Measurements from ENCODE around the gene ITPR2.

The ITPR2 gene

DNA sequence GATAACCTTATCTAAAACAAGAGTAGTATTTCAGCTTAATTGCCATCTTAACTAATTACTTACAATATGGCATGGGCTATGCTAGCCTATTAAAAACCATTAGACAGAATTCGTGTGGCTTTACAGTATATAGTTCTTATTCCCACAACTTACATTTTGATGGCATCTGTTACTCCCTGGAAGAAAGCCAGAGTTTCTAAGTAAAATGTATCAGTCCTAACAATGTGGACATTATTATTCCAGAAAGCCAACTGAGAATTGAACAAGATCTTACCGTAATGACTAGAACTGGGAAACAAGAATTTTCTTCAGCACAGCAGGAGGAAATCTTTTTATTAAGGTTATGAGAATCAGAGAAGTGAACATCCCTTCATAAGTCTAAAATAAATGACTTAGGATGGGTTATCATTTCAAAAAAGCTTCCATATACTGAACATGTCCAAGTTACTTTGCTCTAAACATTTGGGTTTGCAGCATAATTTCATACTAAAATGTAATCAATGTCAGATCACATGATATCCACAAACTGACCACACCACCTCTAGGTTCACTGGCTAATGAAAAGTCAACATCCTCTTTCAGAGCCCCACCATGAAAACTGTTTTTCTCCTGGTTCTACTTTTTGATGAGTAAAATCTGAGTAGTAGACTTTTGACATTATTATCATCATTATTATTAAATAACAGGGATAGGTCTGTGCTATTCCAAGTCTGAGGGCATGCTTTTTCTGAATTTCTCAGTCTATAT is 457.9 kb downstream of the ITPR2 start:
- no peak for FAIRE-seq

DNA sequence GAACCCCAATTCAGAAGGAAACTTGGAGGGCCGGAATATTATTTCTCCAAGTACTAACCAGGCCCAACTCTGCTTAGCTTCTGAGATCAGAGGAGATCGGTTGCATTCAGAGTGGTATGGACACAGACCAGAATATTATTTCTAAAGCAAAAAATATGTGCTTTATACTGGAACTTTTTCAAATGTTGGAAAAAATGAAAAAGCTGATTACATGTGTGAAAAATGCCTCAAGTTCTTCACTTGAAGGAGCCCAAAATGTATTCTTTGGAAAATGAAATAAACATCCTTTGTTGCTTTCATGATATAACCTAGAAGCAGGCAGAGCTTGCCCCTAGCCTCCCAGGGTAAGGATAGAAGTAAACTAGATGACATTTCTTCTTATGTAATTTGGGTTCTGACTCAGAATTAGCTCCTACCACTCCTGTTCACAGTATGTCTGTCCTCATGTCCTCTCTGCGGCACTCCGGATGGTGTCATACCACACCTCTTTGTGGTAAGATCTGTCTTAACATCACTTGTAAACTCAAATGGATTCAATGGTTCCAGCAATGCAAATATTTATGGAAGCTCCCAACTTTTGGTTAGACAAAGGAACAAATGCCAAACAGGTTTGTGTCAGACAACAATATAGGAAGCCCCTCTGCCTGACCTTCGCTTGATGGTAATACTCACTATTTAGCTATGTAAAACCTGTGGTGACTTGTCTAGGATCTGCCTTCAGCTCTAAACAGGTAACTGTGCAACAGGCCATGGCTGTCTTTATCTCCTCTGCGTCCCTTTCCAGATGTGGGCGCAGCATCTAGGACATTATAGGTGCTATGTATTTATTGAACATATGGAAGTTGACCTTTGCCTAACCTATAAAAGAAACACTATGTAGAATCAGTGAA is 459.1 kb downstream of the ITPR2 start:
- FAIRE-seq, result no peak

DNA sequence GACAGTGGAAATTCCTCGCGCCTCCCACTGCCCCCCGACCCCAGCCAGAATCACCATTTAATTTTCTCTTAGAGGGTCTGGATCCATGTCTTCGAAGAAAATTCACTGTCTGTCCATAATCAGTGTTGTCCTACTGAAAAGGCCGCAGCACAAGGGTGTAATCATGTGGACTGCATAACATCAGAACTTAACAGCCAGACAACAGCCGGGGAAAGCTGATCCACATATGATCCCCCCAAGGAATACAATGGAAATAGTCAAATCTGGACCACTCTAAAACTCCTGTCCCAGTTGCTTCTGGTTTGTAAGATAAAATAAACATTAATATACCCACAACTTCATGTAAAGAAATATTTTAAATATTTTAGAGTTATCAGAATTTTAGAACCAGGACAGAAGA is 460.1 kb downstream of the ITPR2 start:
- FAIRE-seq, result no peak

DNA sequence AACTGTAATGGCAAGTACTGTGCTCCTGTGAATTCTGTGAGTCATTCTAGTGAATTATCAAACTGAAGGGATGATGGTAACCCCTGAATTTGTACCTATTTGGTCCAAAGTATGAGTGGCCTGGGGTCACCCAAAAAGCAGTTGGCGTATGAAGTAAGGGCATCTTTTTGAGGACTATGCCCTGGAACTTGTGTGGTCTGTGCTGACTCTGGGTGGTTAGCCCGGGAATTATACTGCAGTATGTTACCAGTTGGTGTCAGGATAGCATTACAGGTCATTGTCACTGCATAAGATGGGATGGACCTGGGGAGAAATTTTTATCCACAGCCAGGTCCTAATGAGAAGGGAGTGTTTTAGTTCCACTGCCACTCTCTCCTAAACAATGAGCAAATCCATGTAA is 462.9 kb downstream of the ITPR2 start:
- no peak for FAIRE-seq

DNA sequence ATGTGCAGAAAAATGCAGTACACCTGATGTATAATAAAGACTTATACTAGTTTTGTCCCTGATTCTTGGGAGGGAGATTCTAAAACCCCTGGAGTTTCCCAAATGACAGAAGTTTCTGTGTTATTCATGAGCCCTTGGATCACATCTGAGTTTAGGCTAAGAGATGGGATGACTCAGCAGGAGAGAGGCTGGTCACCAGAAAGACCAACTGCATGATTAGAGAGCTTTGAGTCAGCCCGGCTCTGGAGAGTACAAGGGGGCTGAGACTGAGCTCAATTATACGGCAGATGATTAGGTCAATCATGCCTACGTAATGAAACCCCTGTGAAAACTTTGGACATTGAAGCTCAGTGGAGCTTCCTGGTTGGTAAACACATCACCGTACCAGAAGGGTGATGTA is 463.4 kb downstream of the ITPR2 start:
- no peak for FAIRE-seq

DNA sequence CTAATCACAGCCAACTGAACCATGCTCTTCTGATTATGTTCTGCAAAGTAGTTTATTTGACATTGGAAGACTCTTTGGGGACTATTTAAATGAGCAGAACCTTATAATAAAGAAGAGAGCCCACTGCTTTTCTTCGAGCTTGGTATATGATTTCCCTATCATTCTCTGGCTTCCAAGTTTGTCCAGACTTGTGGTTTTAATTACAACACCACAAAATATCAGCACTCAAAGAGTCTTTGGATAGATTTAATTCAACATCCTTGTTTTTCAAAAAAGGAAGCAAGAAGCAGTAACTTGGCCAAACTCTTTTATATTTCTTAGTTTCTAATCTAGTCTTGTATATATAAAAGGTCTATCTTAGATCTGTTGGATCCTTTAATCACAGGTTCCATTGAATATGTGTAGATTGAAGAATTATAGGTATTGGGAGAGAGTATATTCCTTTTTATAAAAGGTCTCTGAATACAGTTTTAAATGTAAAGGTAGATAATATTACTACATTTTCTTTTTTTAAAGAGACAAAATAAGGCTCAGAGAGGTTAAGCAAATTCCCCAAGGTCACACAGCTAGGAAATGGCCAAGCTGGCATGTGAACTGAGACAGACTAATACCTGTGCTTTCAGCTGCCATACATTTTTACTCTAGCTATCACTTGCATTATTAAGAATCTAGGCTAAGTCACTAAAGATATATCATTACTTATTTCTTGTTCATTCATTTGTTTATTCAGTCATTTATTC is 464.8 kb downstream of the ITPR2 start:
- FAIRE-seq, result no peak

DNA sequence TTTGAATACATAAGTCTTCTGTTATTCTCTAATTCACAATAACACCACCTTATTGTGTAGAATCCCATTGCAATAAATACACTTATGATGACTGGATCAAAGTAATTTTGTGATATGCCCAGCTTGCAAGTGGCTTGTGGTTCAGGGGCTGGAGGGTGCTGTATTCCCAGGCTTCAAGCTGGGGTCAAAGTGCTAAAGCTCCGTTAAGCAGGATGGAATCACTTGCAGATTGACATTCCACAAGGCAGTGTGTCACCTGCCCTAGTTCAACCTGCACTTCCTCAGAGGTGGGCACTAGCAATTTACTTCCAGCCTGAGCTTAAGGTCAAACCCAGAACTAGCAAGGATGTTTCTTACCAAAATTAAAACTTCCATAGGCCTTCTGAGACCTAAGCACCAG is 471.0 kb downstream of the ITPR2 start:
- no peak for FAIRE-seq

DNA sequence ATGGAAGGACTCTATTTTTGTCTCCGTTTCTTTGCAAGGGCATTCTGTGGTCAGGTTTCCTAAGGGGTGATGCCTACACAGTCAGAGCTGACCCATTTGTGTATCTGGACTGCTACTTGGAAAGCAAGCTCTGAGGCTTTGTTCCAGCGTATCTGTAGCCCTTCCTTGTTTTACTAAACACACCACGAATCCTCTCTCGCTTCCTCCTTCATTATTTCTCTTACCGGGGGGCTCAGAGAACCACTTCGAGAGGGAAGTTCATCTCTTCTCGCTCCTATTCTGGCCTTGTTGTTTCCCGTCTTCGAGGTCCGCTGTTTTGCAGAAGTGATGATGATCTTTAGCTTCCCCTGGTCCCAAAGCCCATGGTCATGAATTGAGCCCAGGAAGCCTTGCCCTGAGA is 472.9 kb downstream of the ITPR2 start:
- no peak for FAIRE-seq

DNA sequence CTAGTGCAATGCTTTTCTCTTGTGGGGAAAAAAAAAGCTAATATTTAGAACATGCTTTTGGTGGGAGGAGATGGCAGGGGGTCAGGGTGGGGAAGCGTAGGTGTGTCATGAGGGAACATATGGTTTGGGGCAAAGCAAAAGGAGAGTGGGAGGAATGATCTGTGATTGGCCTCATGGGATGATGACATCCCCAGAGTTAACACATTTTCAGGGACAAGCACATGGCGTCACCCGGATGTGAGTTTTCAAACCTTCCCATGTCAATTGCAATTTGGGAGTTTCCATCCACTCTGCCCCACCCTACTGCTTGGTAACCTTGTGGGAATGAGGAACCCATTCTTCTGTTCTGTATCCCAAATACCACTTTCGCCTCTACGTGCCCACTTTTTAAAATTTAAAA is 473.4 kb downstream of the ITPR2 start:
- FAIRE-seq, result no peak

DNA sequence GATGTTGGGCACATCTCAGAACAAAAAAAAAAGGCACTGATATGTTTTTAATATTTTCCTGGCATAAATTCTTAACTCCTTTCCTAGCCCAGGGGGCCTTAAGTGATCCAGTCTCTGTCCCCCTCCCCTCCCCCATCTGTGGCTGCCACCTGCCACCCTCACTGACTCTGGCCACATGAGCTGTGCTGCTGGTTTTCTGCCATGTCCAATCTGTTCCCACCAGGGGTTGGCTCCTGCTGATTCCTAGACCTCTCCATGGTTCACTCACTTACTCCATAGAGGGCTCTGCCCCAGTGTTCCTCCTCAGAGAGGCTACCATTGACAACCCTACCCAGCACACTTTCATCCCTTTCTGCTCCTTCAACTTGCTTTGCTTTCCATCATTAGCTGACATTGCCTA is 474.3 kb downstream of the ITPR2 start:
- no peak for FAIRE-seq

DNA sequence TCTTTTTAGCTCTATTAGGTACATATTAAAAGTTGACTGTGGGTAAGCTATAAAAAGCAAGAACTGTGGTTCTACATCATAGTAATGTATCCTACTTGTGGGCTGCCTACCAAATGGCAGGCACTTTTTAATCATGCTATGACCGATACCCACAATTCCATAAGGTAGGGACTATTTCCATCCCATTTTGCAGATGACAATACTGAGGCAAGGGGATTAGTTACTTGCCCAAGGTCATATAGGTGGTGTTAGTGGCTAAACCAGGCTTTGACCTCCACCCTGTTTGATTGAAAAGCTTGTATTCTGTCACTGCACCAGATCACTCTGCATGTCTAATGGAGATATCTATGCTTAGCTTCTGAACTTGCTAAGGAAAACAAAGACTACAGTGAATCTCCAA is 485.7 kb downstream of the ITPR2 start:
- no peak for FAIRE-seq

DNA sequence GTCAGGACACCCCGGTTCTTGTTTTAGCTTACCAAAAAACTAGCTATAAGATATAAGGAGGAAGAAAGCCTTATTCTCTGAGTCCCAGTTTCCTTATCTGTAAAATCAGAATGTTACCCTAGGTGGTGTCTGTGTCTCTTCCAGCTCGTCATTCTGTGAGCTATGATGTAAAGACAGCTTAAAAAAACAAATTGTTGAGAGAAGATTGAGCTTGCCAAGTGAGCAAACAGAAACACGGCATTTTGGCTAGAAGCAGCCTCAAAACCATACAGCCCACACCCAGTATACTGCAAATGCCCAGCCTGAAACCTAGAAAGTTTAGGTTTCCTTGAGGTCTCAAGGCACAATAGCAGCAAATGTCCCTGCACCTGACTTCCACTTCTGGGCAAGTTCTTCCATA is 486.3 kb downstream of the ITPR2 start:
- no peak for FAIRE-seq

DNA sequence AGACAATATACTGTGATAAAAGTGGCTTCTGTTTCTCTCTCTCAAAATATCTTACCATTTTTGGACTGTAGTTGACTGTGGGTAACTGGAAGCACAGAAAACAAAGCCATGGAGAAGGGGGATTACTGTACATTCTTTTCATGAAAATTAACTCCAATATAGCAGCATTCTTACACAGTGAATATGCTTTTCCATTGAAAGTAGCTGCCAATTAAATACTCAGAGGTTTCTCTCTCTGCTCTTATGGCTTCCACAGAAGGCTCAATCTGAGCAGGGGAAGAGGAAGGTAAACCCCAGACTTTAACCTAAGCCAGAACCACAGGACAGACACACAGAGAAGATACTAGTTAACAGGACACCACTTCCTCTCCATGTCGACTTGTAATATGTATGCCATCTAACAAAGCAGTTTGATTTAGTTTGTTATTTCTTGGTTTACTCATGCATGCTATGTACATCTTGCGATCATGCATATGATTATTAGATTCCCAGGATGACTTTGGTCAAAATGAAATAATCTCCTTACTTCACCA is 487.5 kb downstream of the ITPR2 start:
- no peak for FAIRE-seq

DNA sequence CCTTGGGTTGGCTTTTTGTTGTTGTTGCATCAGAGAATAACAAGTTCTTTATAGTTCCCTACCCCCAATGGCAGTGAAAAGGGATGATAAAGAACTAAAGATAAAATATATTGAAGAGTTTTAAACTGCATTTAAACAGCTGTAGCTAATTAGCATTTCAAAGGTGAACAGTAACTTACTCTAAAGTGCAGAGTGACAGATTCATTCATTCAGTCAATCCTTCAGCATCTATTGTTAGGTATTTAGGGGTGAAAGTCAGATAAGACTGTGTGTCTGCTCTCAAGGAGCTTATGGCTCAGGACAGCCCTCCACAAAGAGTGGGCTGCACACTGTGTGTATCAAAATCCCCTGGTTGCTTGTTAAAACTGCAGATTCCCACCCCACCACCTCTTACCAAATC is 491.5 kb downstream of the ITPR2 start:
- no peak for FAIRE-seq

DNA sequence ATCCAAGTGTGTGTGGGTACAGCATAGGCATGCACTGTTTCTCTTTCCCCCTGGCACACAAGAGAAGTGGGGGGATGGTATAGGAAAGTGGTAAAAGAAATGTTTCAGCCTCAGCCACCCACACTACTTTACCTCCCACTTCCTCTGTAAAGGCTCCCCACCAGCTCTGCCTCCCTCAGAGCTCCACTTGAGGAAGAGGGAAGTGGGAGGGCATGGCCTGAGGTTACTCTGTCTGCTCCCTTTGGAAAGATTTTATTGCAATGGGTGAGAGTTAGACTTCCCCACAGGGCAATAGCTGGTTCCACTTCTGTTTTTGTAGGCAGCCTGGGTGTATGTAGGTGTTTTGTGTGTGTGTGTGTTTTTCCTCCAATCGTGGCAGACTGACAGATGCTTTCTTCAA is 492.3 kb downstream of the ITPR2 start:
- FAIRE-seq, result no peak

DNA sequence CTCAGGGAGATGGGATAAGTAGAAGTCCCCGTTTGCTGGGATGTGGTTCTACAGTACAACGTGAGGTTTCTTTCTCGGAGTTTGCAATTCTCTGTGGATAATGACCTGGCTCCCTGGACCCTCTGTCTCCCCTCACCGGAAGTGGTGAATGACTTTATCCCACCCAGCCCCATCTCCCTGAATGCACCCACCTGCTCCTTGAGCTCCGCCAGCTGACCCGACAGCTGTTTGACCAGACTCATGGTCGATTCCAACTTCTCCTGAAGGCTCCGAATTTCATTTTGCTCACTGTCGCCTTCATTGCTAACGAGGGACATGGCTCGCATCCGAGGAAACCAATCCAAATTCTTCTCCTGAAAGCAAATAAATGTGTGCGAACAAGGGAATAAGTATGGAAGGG is 493.0 kb downstream of the ITPR2 start:
- no peak for FAIRE-seq

DNA sequence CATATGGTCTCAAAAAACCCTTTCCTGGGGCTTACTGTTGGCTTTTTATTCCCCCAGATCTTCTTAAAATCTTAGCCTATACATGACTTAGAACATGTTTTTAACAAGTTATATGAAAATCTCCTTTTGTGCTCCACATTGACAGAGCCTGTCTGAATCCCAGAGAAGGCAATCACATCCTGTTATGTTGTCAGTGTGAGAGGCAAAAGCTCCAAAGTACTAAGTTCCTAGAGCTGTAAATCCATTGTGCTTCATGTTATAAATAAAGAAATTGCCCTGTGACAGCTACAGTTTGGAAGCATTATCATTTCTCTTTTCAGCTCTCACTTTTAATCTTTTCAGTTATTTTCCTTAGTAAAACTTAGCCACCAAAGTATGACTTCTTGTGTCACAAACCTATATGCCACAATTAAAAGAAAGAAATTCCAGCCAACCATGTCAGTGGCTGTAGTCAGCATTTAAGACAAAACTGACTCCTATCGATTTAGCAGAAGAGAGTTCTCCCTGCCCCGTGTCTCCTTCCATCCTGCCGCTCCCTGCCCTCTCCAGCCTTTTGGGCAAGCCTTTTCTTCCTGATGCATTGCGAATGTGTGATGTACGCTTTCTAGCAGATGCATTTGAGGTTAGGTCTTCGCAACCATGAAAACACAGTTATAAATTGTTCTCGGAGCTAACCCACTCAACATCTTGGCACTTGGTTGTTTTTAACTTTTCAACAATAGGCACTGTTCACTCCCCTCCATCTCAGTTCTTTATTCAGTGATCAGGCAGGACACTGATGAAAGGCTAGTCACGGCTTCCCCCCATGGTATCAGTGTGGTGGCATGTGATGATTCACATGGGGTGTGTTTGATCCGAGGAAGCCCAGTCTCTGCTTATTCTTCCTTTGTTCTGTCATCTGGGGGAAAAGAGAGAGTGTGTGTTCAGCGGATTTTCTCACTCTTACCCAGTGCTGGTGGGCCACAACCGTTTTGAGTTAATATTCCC is 494.1 kb downstream of the ITPR2 start:
- no peak for FAIRE-seq

DNA sequence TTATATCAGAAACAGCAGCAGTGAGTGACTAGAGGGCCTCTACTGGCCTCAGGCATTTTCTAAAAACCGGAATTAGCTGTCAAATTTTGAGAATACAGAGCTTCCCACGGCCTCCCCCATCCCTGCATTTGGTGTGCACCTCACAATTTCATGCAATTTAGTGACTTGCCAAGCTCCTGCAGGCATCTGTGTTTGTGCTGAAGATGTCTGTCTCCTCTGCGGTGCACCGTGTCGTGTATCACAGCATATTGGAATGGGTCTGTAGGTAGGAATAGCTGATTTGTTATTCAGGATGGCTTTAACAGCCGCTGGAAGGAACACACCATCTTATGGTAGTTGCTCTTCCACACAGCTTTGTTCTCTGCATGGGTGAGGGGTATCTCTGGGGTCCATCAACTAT is 497.3 kb downstream of the ITPR2 start:
- no peak for FAIRE-seq

DNA sequence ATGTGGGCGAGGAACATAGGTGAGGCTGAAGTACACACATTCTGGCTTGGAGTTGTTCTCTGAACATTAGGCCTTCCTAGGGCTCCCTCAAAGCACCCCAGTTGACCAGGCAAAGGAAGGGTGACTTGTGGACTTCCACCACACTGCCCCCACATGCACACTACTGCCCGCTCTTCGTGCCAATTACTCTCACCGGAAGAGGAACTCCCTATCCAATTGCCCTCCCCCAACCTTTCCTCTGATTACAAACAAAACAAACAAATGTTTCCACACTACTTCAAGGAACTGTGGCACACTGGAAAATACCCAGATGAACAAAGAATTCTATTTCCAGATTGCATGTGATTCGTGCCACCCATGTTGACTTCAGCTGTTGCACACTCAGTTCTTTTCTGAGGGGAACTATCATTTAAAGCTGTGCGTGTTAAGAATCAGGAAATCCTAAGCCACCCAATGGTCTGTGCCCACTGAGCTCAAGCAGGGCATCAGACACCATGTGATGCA is 498.3 kb downstream of the ITPR2 start:
- no peak for FAIRE-seq

DNA sequence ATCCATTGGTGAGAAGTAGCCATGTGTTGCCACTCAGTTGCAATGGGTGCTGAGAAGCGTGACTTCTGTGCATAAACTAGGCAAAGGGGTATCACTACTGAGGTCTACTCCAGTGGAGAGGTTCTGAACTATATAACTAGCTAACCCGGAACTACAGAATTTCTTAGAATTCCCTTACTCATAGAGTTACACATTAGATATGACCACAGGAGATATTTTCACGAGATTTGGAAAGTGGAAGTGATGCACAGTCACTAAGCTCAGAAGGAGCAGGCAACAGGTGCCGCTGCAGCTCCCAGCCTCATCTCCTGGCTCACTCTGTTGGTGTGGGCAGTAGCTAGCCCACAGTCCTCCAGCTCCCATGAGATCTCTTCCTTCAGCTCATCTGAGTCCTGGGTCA is 501.0 kb downstream of the ITPR2 start:
- no peak for FAIRE-seq

DNA sequence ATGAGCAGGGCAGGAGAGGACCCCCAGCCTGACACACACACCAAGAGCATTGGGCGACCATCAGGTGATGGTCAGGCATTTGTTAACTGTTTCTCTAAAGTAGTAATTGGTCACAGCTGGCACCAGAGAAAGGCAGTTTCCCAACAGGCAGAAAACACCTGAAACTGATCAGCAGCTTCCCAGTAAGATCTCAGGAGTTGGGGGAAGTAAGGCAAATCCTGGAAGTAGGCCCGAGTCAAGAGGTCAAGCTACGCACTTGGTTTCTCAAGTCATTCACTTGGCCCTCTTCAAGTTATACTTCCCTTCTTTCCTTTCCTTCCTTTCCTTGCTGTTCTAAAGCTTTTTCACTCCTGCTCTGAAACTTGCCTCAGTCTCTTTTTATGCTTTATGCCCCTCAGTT is 501.9 kb downstream of the ITPR2 start:
- no peak for FAIRE-seq

Data from A204.1 (cell line).